RWPE2 (cell line): Measurements from ENCODE around the gene ARID3A.
"Not testable (repeated sequence)": the region's sequence is repeated elsewhere in the genome, so short reads cannot be mapped to it uniquely, and the experiment has no call there.

Source experiments
- ATAC-seq: fragments of 200-7000 bp; cut with Tn5 transposase; 3 replicates; pipeline ENCODE4 v1.9.1; 2021; ENCODE audit warnings: low read depth
- DNase-seq: peaks from one replicate; pipeline ENCODE4 v3.0.0-alpha.2; 2020; ENCODE audit warnings: low spot score
- H3K27ac ChIP-seq: fragments of 450-650 bp; 2 replicates; pipeline ENCODE4 v1.5.1; 2017; ENCODE audit warnings: mild to moderate bottlenecking; ENCODE audit not compliant: poor library complexity, severe bottlenecking
- H3K27me3 ChIP-seq: fragments of 250-450 bp; sonication (Bioruptor Pico); 2 replicates; pipeline ENCODE4 v1.5.1; 2021; ENCODE audit warnings: mild to moderate bottlenecking, moderate library complexity; ENCODE audit not compliant: insufficient read depth, poor library complexity, severe bottlenecking
- H3K36me3 ChIP-seq: fragments of 250-450 bp; sonication (Bioruptor Pico); 2 replicates; pipeline ENCODE4 v1.5.1; 2020; ENCODE audit warnings: low read depth, mild to moderate bottlenecking, moderate library complexity
- H3K4me1 ChIP-seq: fragments of 250-450 bp; sonication (Bioruptor Pico); 2 replicates; pipeline ENCODE4 v1.5.1; 2021; ENCODE audit warnings: mild to moderate bottlenecking, moderate library complexity; ENCODE audit not compliant: insufficient read depth, poor library complexity, severe bottlenecking
- H3K4me3 ChIP-seq: fragments of 250-450 bp; sonication (Bioruptor Pico); 2 replicates; pipeline ENCODE4 v1.5.1; 2021; ENCODE audit warnings: mild to moderate bottlenecking, moderate library complexity; ENCODE audit not compliant: severe bottlenecking
- H3K9me3 ChIP-seq: fragments of 250-450 bp; sonication (Bioruptor Pico); 2 replicates; pipeline ENCODE4 v1.5.1; 2021; ENCODE audit warnings: mild to moderate bottlenecking, moderate library complexity; ENCODE audit not compliant: severe bottlenecking
- TF ChIP-seq, protein P1 (sequence below): fragments of 450-650 bp; IDR thresholded peaks from one replicate; pipeline ENCODE4 v1.5.1; 2017; ENCODE audit warnings: mild to moderate bottlenecking, moderate library complexity; ENCODE audit not compliant: poor library complexity, severe bottlenecking

Gene ARID3A

DNA sequence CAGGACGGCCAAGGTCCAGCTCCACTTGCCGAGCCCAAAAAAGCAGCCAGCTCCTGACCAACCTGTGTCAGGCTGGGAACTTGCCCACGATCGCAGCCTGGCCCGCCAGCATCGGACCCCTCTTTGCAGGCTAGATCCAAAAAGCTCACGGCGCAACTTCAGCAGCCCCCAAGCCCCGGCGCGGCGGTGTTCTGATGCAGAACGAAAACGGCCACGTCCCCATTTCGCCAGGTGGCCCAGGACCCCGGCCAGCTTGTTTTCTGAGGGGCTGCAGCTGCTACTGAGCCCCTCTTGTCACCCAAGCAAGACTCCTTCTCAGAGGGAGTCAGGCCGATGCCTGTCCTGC lies 93.8 kb downstream of the ARID3A start:
- Histone ChIP-seq H3K36me3 (peaks cover 5% of the 10 kb centered on the region), H3K27ac (peak overlapping the region; percentile 84), H3K4me3 (peak overlapping the region; percentile 62), H3K27me3 (no peaks in the 10 kb centered on the region), H3K4me1 (peaks cover 23% of the 10 kb centered on the region), H3K9me3 (no peaks in the 10 kb centered on the region)
- TF ChIP-seq, protein P1, sequence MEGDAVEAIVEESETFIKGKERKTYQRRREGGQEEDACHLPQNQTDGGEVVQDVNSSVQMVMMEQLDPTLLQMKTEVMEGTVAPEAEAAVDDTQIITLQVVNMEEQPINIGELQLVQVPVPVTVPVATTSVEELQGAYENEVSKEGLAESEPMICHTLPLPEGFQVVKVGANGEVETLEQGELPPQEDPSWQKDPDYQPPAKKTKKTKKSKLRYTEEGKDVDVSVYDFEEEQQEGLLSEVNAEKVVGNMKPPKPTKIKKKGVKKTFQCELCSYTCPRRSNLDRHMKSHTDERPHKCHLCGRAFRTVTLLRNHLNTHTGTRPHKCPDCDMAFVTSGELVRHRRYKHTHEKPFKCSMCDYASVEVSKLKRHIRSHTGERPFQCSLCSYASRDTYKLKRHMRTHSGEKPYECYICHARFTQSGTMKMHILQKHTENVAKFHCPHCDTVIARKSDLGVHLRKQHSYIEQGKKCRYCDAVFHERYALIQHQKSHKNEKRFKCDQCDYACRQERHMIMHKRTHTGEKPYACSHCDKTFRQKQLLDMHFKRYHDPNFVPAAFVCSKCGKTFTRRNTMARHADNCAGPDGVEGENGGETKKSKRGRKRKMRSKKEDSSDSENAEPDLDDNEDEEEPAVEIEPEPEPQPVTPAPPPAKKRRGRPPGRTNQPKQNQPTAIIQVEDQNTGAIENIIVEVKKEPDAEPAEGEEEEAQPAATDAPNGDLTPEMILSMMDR = no peak
- ATAC-seq (no peak), DNase-seq (no peak)

GRCh38 chr19:1019980-1020867 lies 94.4 kb downstream of the ARID3A start:
- Histone ChIP-seq H3K36me3 (no peaks in the 10 kb centered on the region; the same call in 1 of the 2 replicates), H3K27ac (peak overlapping the region; percentile 84), H3K4me3 (peak overlapping the region; percentile 62), H3K27me3 (no peaks in the 10 kb centered on the region), H3K4me1 (peaks cover 23% of the 10 kb centered on the region), H3K9me3 (no peaks in the 10 kb centered on the region)
- ATAC-seq (no peak), DNase-seq (no peak)
- TF ChIP-seq, protein P1 = no peak

- H3K27me3 ChIP-seq = no peaks in the 10 kb centered on the region
- H3K36me3 ChIP-seq = no peaks in the 10 kb centered on the region; the same call in 1 of the 2 replicates
- peak within 1 kb of the TSS; percentile 62 for H3K4me3 ChIP-seq
- ATAC-seq (peak; percentile 61), DNase-seq (peak; percentile 95)
- peak within 1 kb of the TSS; percentile 84 for H3K27ac ChIP-seq
- TF ChIP-seq, protein P1 = no peak
- no peaks in the 10 kb centered on the region for H3K9me3 ChIP-seq
- H3K4me1 ChIP-seq = peaks cover 23% of the 10 kb centered on the region
Measured at GRCh38 chr19:1020868-1021425, 95.1 kb downstream of the ARID3A start, which contains the start of gene TMEM259. TMEM259 (minus strand) TSS chr19:1021123; CDS start chr19:1020996, 127 bp downstream.

DNA sequence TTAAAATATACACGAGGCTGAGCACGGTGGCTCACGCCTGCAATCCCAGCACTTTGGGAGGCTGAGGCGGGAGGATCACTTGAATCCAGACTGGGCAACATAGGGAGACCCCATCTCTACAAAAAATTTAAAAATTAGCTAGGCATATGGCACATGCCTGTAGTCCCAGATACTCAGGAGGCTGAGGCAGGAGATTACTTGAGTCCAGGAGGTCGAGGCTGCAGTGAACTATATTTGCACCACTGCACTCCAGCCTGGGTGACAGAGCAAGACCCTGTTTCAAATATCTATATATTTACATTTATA lies 98.0 kb downstream of the ARID3A start:
- H3K36me3 ChIP-seq, H3K27ac ChIP-seq, H3K9me3 ChIP-seq, ATAC-seq, H3K4me1 ChIP-seq, H3K4me3 ChIP-seq, H3K27me3 ChIP-seq, DNase-seq: not testable (repeated sequence)

- not testable (repeated sequence) for H3K4me1 ChIP-seq, H3K36me3 ChIP-seq, H3K27me3 ChIP-seq, H3K9me3 ChIP-seq, ATAC-seq, H3K4me3 ChIP-seq, DNase-seq, H3K27ac ChIP-seq
Measured at GRCh38 chr19:1025080-1025479, 99.2 kb downstream of the ARID3A start.
